Activated T-helper 9 cell treated with anti-CD3 and anti-CD28 coated beads, Interleukin-2, amount 50 U/mL, for 16 hours (primary cell): ENCODE measurements around the gene RPL10.

Experiments used
- DNase-seq: peaks from one replicate; pipeline ENCODE4 v3.0.0-alpha.2; 2020; ENCODE audit warnings: low read depth

RPL10 gene

GRCh38 chrX:154401045-154401799 lies 3.0 kb downstream of the RPL10 start:
- DNase-seq: no peak

GRCh38 chrX:154401918-154402621 lies 3.9 kb downstream of the RPL10 start:
- DNase-seq: no peak

- no peak for DNase-seq
Measured at GRCh38 chrX:154402622-154403127, 4.5 kb downstream of the RPL10 start.

- no peak for DNase-seq
Measured at GRCh38 chrX:154403192-154403591, 5.0 kb downstream of the RPL10 start.

- DNase-seq: no peak
Measured at GRCh38 chrX:154403858-154404257, 5.7 kb downstream of the RPL10 start.

- no peak for DNase-seq
Measured at GRCh38 chrX:154404625-154405192, 6.5 kb downstream of the RPL10 start.

- no peak for DNase-seq
Measured at GRCh38 chrX:154408659-154409221, 10.6 kb downstream of the RPL10 start.

- no peak for DNase-seq
Measured at GRCh38 chrX:154409222-154409871, 11.2 kb downstream of the RPL10 start, which contains the start of gene DNASE1L1. Gene DNASE1L1 (minus strand): TSS chrX:154409254. CDS start chrX:154405568, 3,686 bp downstream.

GRCh38 chrX:154411981-154412340 lies 13.8 kb downstream of the RPL10 start:
- peak; percentile 34 for DNase-seq

- no peak for DNase-seq
Measured at GRCh38 chrX:154412468-154412867, 14.3 kb downstream of the RPL10 start.

- DNase-seq: no peak
Measured at GRCh38 chrX:154413142-154413541, 15.0 kb downstream of the RPL10 start.

GRCh38 chrX:154417157-154417556 lies 19.0 kb downstream of the RPL10 start:
- DNase-seq: no peak

GRCh38 chrX:154419189-154419588 lies 21.0 kb downstream of the RPL10 start:
- DNase-seq: no peak

GRCh38 chrX:154419688-154420401 lies 21.7 kb downstream of the RPL10 start:
- no peak for DNase-seq

GRCh38 chrX:154420402-154420756 lies 22.2 kb downstream of the RPL10 start:
- DNase-seq: no peak

GRCh38 chrX:154426916-154427770 lies 29.0 kb downstream of the RPL10 start:
- DNase-seq: no peak

- DNase-seq: peak; percentile 83
Measured at GRCh38 chrX:154428176-154429171, 30.3 kb downstream of the RPL10 start, which contains the start of gene ATP6AP1. Gene ATP6AP1 (plus strand): TSS chrX:154428677. CDS start chrX:154428693, 16 bp downstream.

- no peak for DNase-seq
Measured at GRCh38 chrX:154429711-154430110, 31.5 kb downstream of the RPL10 start.

- DNase-seq: no peak
Measured at GRCh38 chrX:154430479-154430878, 32.3 kb downstream of the RPL10 start.
